C4-2B (cell line): ENCODE results near the gene RPIA.

Experiments used
- CTCF ChIP-seq: fragments of 450-650 bp; conservative IDR thresholded peaks from 2 replicates; pipeline ENCODE4 v1.5.1; 2017; ENCODE audit warnings: mild to moderate bottlenecking
- ZFX ChIP-seq: fragments of 450-650 bp; IDR thresholded peaks from 2 replicates; pipeline ENCODE4 v1.6.1; 2017

- no peak for TF ChIP-seq CTCF
- no peak for TF ChIP-seq ZFX
Measured at GRCh38 chr2:88696611-88697010, 5.1 kb downstream of the RPIA start.
